Activated CD4-positive, alpha-beta T cell treated with anti-CD3 and anti-CD28 coated beads for 24 hours (primary cell): ENCODE data around the gene CHDH.

Experiments used
- DNase-seq, 2 donors: peaks; one replicate each; pipeline ENCODE4 v3.0.0-alpha.2; 2020; ENCODE audit warnings: low read depth in 2 of 2

Gene CHDH, protein sequence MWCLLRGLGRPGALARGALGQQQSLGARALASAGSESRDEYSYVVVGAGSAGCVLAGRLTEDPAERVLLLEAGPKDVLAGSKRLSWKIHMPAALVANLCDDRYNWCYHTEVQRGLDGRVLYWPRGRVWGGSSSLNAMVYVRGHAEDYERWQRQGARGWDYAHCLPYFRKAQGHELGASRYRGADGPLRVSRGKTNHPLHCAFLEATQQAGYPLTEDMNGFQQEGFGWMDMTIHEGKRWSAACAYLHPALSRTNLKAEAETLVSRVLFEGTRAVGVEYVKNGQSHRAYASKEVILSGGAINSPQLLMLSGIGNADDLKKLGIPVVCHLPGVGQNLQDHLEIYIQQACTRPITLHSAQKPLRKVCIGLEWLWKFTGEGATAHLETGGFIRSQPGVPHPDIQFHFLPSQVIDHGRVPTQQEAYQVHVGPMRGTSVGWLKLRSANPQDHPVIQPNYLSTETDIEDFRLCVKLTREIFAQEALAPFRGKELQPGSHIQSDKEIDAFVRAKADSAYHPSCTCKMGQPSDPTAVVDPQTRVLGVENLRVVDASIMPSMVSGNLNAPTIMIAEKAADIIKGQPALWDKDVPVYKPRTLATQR

DNA sequence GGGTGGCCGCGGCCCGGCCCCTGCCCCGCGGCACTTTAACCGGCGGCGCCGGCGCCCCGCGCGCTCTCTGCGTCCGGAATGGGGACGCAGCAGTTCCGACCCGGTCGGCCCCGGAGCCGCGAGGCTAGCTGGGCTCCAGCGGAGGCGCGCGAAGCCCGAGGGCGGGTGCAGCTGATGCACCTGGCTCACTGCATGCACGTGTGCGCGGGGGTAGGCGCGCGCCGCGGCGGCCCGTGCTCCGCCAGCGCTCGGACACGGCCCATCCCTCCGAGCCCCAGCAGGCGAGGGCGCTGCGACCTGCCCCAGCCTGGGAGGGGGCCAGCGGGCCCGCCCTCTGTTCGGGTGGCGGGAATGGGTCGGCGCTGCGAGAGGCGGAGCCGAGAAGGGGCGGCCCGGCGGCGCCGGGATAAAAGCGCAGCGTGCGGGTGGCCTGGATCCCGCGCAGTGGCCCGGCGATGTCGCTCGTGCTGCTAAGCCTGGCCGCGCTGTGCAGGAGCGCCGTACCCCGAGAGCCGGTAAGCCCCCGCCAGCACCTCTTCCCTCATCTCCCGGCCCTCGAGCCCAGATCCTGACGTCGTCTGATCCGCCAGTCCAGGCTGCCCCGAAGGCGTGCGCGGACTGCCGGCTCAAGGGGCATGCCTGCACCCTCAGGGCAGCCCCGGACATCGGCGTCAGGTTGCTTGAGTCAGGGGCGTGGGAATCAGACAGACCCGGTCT lies at the start of gene CHDH, which contains the start of gene IL17RB:
Gene CHDH (minus strand): TSS at position 286 of the 717 bp plus-strand sequence. CDS start 22,411 bp downstream, outside the sequence.
Gene IL17RB (plus strand): TSS at position 435 of the 717 bp plus-strand sequence. CDS start 21 bp downstream, at position 456.
- peak in 1 of 2 donors; percentile 6 for DNase-seq

DNA sequence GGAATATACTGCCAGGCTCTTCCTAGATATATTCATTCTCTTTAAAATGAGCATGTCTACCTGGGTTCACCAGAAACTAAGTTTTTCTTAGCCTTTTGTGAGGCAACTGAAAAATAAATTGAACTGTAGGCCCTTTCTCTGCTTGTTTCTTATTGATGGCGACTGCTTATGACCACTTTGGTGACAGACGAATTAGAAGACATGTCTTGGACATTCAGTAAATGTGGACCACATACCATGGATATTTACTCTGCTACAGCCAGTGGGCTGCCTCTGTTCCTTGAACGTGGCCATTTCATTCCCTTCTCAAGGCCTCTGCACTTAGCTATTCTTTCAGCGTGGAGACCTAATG lies 46.0 kb upstream of the CHDH start:
- no peak for DNase-seq

GRCh38 chr3:53891497-53892285 lies 45.5 kb upstream of the CHDH start, which contains the start of gene SELENOK:
Gene SELENOK, minus strand, starts transcription at chr3:53891859.
- DNase-seq, result peak; percentile 88 to 90

DNA sequence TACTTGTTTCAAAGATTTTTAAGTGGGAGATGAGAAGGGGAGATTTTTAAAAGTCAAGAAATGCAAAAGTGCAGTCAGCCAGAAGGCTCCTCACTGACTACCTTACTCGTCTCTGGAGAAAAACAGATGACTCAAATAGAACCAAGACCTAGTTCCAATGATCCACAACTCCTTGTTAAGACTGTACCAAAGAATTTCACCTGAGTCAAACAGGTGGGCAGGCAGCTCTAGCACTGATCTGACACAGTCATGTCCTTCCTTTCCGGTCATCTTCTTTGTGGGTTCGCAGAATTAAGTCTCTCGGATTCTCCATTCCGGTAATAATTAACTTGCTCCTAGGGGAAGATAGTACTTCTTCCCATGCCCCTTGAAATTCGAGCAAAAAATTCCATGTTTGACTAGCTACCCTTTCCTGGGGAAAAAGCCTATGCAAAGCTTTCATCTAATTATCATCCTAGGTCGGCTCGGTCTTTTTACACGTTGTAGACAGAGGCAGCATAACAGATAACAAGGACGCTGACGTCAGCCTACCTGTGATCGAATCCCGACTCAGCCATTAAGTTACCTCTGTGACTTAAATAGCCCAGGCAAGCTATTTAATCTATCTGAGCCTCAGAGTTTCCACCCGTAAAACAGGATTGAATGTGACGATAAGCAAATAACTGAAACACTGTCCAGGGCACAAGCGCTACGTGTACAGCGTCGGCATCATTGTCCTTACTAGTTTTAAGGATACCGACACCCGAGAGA lies 44.7 kb upstream of the CHDH start:
- DNase-seq, result peak in 1 of 2 donors; percentile 15

DNA sequence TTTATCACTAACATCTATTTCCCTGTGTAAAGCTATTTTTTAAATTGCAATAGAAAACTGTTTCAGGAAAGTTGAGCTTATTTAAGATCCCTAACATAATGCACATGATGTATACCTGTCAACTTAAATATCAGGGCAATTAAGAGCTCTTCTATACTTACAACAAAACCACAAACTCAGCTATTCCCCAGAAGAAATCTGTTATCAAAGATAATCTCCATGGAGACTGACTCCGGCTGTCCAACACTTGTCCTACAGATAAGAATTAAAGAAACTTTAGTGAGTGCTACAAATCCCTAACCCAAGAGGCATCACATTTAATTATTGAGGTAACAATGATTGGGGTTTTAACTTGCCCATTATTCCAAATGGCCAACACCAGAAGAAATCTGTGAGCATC lies 42.0 kb upstream of the CHDH start:
- DNase-seq, result no peak

GRCh38 chr3:53887446-53887845 lies 41.2 kb upstream of the CHDH start:
- no peak for DNase-seq

- DNase-seq, result no peak
Measured at GRCh38 chr3:53885239-53885638, 39.0 kb upstream of the CHDH start.

DNA sequence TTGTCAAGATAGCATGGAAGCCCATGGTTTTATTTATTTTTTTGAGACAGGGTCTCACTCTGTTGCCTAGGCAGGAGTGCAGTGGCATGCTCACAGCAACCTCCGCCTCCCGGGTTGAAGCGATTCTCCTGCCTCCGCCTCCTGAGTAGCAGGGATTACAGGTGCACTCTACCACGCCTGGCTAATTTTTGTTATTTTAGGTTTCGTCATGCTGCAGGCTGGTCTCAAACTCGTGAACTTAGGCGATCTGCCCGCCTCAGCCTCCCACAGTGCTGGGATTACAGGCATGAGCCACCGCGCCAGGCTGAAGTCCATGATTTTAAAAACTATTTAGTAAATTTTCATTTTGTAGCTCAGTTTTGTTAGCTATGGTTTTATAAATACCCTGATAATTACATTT lies 38.4 kb upstream of the CHDH start:
- no peak for DNase-seq

GRCh38 chr3:53883008-53883407 lies 36.8 kb upstream of the CHDH start:
- DNase-seq, result no peak

GRCh38 chr3:53881691-53882593 lies 35.7 kb upstream of the CHDH start, which contains the start of gene ACTR8:
Gene ACTR8, minus strand, starts transcription at chr3:53882152. Its CDS starts 51 bp downstream, at chr3:53882101.
- DNase-seq, result peak; percentile 77 to 82

DNA sequence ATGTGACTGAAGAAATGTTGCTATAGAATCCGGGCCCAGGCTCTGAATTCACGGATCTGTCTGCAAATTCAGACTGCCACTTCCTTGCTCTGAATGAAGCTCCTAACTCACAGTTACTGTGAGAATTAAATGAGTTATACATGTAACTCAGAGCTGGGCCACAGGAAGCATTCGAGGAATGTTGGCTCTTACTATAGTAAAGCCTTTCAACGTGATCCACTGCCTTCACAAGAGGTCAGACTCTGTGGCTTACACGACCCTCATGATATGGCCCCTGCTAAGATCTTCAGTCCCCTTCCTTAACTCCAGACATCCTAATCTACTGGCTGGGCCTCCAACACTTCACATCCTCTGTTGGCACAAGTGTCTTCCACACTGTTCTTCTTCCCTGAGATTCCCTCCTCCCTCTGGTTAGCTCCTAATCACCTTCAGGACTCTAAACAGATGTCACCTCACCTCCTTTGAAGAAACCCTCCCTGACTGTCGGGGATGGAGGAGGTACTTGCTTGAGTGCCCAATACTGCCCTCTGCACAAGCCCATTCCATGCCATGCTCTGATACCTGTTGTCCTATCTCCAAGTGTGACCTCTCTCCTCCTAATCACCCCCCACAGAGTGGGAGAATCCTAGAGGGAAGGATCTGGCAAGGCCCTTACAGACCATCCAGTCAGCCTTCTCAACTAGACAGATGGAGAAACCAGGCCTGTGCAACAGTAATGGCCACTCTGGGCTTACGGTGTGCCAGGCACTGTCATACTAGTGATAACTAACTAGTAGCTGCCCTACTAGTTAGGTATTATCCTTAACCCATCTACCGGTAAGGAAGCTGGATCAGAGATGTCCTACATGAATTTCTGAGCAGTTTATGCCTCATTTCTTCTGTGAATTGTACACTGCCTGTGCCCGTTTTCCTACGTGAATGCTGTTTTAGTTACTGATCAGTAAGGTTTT lies 34.5 kb upstream of the CHDH start:
- no peak for DNase-seq

DNA sequence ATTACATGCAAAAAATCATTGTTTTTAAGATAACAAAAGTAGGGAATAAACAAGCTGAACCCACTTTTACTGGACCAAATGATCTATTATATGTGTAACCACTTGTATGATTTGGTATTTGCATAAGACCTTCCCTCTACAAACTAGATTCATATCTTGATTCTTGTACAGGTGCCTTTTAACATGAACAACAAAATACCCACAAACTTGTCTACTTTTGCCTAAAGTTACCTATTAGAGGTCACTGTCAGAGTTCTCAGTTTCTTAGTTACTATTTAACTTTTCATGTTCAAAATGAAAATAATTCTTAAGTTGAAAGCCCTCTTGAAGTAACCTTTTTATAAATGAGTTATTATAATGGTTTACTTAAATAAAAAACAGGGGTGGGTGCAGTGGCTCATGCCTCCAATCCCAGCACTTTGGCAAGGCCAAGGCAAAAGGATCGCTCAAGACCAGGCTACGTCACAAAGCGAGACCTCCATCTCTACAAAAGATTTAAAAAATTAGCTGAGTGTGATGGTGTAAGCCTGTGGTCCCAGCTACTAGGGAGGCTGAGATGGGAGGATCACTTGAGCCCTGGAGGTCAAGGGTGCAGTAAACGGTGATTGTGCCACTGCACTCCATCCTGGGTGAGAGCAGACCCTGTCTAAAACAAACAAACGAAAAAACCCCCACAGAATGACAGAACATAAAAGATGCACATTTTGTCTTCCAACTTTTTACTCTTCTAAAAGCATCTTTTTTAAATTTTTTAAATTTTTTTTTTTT lies 19.7 kb upstream of the CHDH start:
- no peak for DNase-seq

GRCh38 chr3:53863145-53863544 lies 16.9 kb upstream of the CHDH start:
- DNase-seq, result no peak

- no peak for DNase-seq
Measured at GRCh38 chr3:53862241-53862640, 16.0 kb upstream of the CHDH start.

- no peak for DNase-seq
Measured at GRCh38 chr3:53860196-53860595, 14.0 kb upstream of the CHDH start.

GRCh38 chr3:53859178-53859577 lies 13.0 kb upstream of the CHDH start:
- no peak for DNase-seq

- DNase-seq, result no peak
Measured at GRCh38 chr3:53858096-53858741, 12.0 kb upstream of the CHDH start.
